ENCODE results near the gene CFHR4.
"Not testable (repeated sequence)": the region's sequence is repeated elsewhere in the genome, so short reads cannot be mapped to it uniquely, and the experiment has no call there.

Gene CFHR4

GRCh38 chr1:196887515-196888239 is at the start of gene CFHR4:
CFHR4 (plus strand) TSS chr1:196888052; CDS start chr1:196888151, 99 bp downstream.
- no peak for DNase-seq (ENCODE audit: low read depth in 1 of 2, low spot score in 1 of 2)

GRCh38 chr1:196849613-196850492 is 38.0 kb upstream of the CFHR4 start:
- DNase-seq (ENCODE audit: low read depth in 1 of 2, low spot score in 1 of 2) = not testable (repeated sequence)

- DNase-seq (ENCODE audit: low read depth in 1 of 2, low spot score in 1 of 2) = no peak
These were observed 31.8 kb upstream of the CFHR4 start for GRCh38 chr1:196856053-196856452.

GRCh38 chr1:196857188-196857587 is 30.7 kb upstream of the CFHR4 start:
- no peak for DNase-seq (ENCODE audit: low read depth in 1 of 2, low spot score in 1 of 2)

- DNase-seq (ENCODE audit: low read depth in 1 of 2, low spot score in 1 of 2) = no peak
These were observed 29.0 kb upstream of the CFHR4 start for GRCh38 chr1:196858811-196859210.

GRCh38 chr1:196860323-196860884 is 27.4 kb upstream of the CFHR4 start:
- DNase-seq (ENCODE audit: low read depth in 1 of 2, low spot score in 1 of 2) = no peak

- no peak for DNase-seq (ENCODE audit: low read depth in 1 of 2, low spot score in 1 of 2)
These were observed 26.4 kb upstream of the CFHR4 start for GRCh38 chr1:196861429-196861828.

GRCh38 chr1:196866974-196867373 is 20.9 kb upstream of the CFHR4 start:
- DNase-seq (ENCODE audit: low read depth in 1 of 2, low spot score in 1 of 2) = no peak

- no peak for DNase-seq (ENCODE audit: low read depth in 1 of 2, low spot score in 1 of 2)
These were observed 14.5 kb upstream of the CFHR4 start for GRCh38 chr1:196873385-196873784.

GRCh38 chr1:196875935-196876334 is 11.9 kb upstream of the CFHR4 start:
- no peak for DNase-seq (ENCODE audit: low read depth in 1 of 2, low spot score in 1 of 2)

- no peak for DNase-seq (ENCODE audit: low read depth in 1 of 2, low spot score in 1 of 2)
These were observed 9.9 kb upstream of the CFHR4 start for GRCh38 chr1:196877964-196878363.

- not testable (repeated sequence) for DNase-seq (ENCODE audit: low read depth in 1 of 2, low spot score in 1 of 2)
These were observed 1.3 kb upstream of the CFHR4 start for GRCh38 chr1:196886560-196886959.

GRCh38 chr1:196890668-196891067 is 2.8 kb downstream of the CFHR4 start:
- no peak for DNase-seq (ENCODE audit: low read depth in 1 of 2, low spot score in 1 of 2)

GRCh38 chr1:196891251-196891650 is 3.4 kb downstream of the CFHR4 start:
- no peak for DNase-seq (ENCODE audit: low read depth in 1 of 2, low spot score in 1 of 2)

GRCh38 chr1:196896355-196896754 is 8.5 kb downstream of the CFHR4 start:
- no peak for DNase-seq (ENCODE audit: low read depth in 1 of 2, low spot score in 1 of 2)

GRCh38 chr1:196897158-196897828 is 9.4 kb downstream of the CFHR4 start:
- DNase-seq (ENCODE audit: low read depth in 1 of 2, low spot score in 1 of 2) = no peak

GRCh38 chr1:196902344-196902743 is 14.5 kb downstream of the CFHR4 start:
- no peak for DNase-seq (ENCODE audit: low read depth in 1 of 2, low spot score in 1 of 2)

GRCh38 chr1:196910215-196910614 is 22.4 kb downstream of the CFHR4 start:
- no peak for DNase-seq (ENCODE audit: low read depth in 1 of 2, low spot score in 1 of 2)

GRCh38 chr1:196912283-196912682 is 24.4 kb downstream of the CFHR4 start:
- DNase-seq (ENCODE audit: low read depth in 1 of 2, low spot score in 1 of 2) = not testable (repeated sequence)

- DNase-seq (ENCODE audit: low read depth in 1 of 2, low spot score in 1 of 2) = not testable (repeated sequence)
These were observed 39.0 kb downstream of the CFHR4 start for GRCh38 chr1:196926839-196927238.

- not testable (repeated sequence) for DNase-seq (ENCODE audit: low read depth in 1 of 2, low spot score in 1 of 2)
These were observed 45.0 kb downstream of the CFHR4 start for GRCh38 chr1:196932853-196933252.

Data from stimulated activated CD4-positive, alpha-beta T cell treated with anti-CD3 and anti-CD28 coated beads, Interleukin-15, amount 100 ng/mL, for 1 hour (primary cell).